Mesendoderm (in vitro differentiated cells): Measurements from ENCODE around the gene DRG1.
A peak's percentile ranks its signal among the peaks of the same experiment; 100 is the strongest.

Source experiments
- DNase-seq: peaks from one replicate; pipeline ENCODE4 v3.0.0; 2013
- H2AK5ac ChIP-seq: 2 replicates; pipeline ENCODE4 v1.6.1; 2013; ENCODE audit warnings: low read length, inconsistent platforms
- H2BK120ac ChIP-seq: 2 replicates; pipeline ENCODE4 v1.6.1; 2013; ENCODE audit warnings: low read depth, mild to moderate bottlenecking, low read length, moderate library complexity, mixed read lengths
- H2BK15ac ChIP-seq: replicated peaks from 2 replicates; pipeline ENCODE4 v1.6.1; 2013; ENCODE audit warnings: low read depth, mild to moderate bottlenecking, moderate library complexity
- H2BK5ac ChIP-seq: 2 replicates; pipeline ENCODE4 v1.6.1; 2013; ENCODE audit warnings: low read length, inconsistent platforms
- H3K18ac ChIP-seq: 2 replicates; pipeline ENCODE4 v1.6.1; 2013; ENCODE audit warnings: mild to moderate bottlenecking, low read length, mixed read lengths
- H3K23ac ChIP-seq: one replicate; pipeline ENCODE4 v1.6.1; 2013; ENCODE audit warnings: low read length
- H3K27ac ChIP-seq: 2 replicates; pipeline ENCODE4 v1.5.1; 2013; ENCODE audit warnings: low read depth, mild to moderate bottlenecking, inconsistent platforms, low read length, moderate library complexity
- H3K27me3 ChIP-seq: 2 replicates; pipeline ENCODE4 v1.6.1; 2013; ENCODE audit warnings: low read length, control low read depth, mild to moderate bottlenecking, inconsistent platforms; ENCODE audit not compliant: insufficient read depth, poor library complexity
- H3K36me3 ChIP-seq: 2 replicates; pipeline ENCODE4 v1.6.1; 2013; ENCODE audit warnings: low read length, inconsistent platforms; ENCODE audit not compliant: control insufficient read depth, insufficient read depth
- H3K4ac ChIP-seq: one replicate; pipeline ENCODE4 v1.6.1; 2013; ENCODE audit warnings: low read depth, mild to moderate bottlenecking, low read length, moderate library complexity
- H3K4me1 ChIP-seq: 2 replicates; pipeline ENCODE4 v1.6.1; 2013; ENCODE audit warnings: low read depth, low read length, inconsistent platforms; ENCODE audit not compliant: control insufficient read depth
- H3K4me2 ChIP-seq: 2 replicates; pipeline ENCODE4 v1.6.1; 2013; ENCODE audit warnings: low read length
- H3K4me3 ChIP-seq: 2 replicates; pipeline ENCODE4 v1.5.1; 2013; ENCODE audit warnings: mild to moderate bottlenecking, low read length
- H3K56ac ChIP-seq: one replicate; pipeline ENCODE4 v1.6.1; 2013; ENCODE audit warnings: low read length
- H3K79me1 ChIP-seq: 2 replicates; pipeline ENCODE4 v1.6.1; 2013; ENCODE audit warnings: low read length, inconsistent platforms
- H3K79me2 ChIP-seq: 2 replicates; pipeline ENCODE4 v1.6.1; 2013; ENCODE audit warnings: mild to moderate bottlenecking, low read length; ENCODE audit not compliant: control insufficient read depth, insufficient read depth
- H3K9ac ChIP-seq: 2 replicates; pipeline ENCODE4 v1.6.1; 2013; ENCODE audit warnings: low read length, inconsistent platforms
- H4K5ac ChIP-seq: one replicate; pipeline ENCODE4 v1.6.1; 2013; ENCODE audit warnings: low read length
- H4K8ac ChIP-seq: one replicate; pipeline ENCODE4 v1.6.1; 2013; ENCODE audit warnings: low read depth, mild to moderate bottlenecking, control low read depth, low read length, moderate library complexity
- WGBS: extraction: QIAGEN DNeasy Blood & Tissue Kit; methylation state at CpG from one replicate; pipeline ENCODE4 v1.1.7; 2013; ENCODE audit warnings: low lambda C conversion rate, missing lambda C conversion rate; ENCODE audit not compliant: insufficient coverage; ENCODE audit errors: extremely low coverage; 5-methylcytosine and 5-hydroxymethylcytosine counted together

Gene DRG1

DNA sequence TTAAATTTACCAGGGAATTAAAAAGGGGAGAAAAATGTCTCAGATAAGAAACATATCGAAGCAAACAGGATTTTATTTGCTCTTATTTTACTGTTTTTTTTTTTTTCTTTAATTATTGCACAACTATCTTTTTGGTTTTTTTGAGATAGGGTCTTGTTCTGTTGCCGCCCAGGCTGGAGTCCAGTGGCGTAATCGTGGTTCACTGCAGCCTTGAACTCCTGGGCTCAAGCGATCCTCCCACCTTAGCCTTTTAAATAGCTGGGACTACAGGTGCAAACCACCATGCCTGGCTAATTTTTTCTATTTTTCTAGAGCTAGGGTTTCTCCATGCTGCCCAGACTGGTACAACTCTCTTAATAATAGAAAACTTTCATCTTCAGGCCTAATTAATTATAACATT is 32.5 kb downstream of the DRG1 start:
- DNase-seq: no peak
- Histone ChIP-seq H3K79me2 (no peaks in the 10 kb centered on the region), H3K18ac (no peak overlapping the region), H3K23ac (no peak overlapping the region), H3K27me3 (no peaks in the 10 kb centered on the region), H3K4ac (no peak overlapping the region), H3K4me2 (no peak overlapping the region), H2AK5ac (no peak overlapping the region), H4K8ac (no peak overlapping the region), H3K56ac (no peak overlapping the region), H3K9ac (no peak overlapping the region), H2BK120ac (no peak overlapping the region), H3K4me3 (no peak overlapping the region), H2BK15ac (no peak overlapping the region), H2BK5ac (no peak overlapping the region), H3K4me1 (no peaks in the 10 kb centered on the region), H3K27ac (no peak overlapping the region), H3K79me1 (no peaks in the 10 kb centered on the region), H3K36me3 (peaks cover 8% of the 10 kb centered on the region), H4K5ac (no peak overlapping the region)
- WGBS: no CpG with 5 or more reads among the region's 5 CpGs

DNA sequence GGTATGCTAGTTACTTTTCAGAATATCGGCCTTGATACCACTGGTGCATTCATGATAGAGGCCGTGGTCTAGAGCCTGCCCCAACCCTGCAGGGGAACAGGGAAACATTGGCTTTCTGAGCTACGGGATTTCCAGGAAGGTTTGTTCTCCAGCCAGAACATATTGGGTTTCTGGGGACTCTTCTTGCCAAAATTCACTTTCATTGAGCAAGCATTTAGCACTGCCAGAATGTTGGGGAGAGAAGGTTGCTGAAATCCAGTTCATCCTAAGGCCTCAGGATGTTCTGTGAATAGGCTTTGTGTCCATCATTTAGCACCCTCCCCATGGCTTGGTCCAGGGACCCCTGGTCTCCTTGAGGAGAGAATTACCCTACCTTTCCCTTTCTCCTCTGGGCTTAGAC is 36.7 kb downstream of the DRG1 start:
- no peak overlapping the region for H2AK5ac ChIP-seq
- H3K36me3 ChIP-seq: peaks cover 13% of the 10 kb centered on the region
- H3K4me2 ChIP-seq: no peak overlapping the region
- no peak overlapping the region for H3K18ac ChIP-seq
- no peak overlapping the region for H3K4me3 ChIP-seq
- H2BK5ac ChIP-seq: no peak overlapping the region
- DNase-seq: no peak
- H2BK120ac ChIP-seq: no peak overlapping the region
- H3K23ac ChIP-seq: no peak overlapping the region
- H3K4me1 ChIP-seq: no peaks in the 10 kb centered on the region
- H3K27ac ChIP-seq: no peak overlapping the region
- no peak overlapping the region for H3K56ac ChIP-seq
- H3K4ac ChIP-seq: no peak overlapping the region
- H2BK15ac ChIP-seq: no peak overlapping the region
- no peaks in the 10 kb centered on the region for H3K79me2 ChIP-seq
- no CpG with 5 or more reads among the region's 3 CpGs for WGBS
- no peak overlapping the region for H4K8ac ChIP-seq
- no peaks in the 10 kb centered on the region for H3K79me1 ChIP-seq
- H3K9ac ChIP-seq: no peak overlapping the region
- H4K5ac ChIP-seq: no peak overlapping the region
- H3K27me3 ChIP-seq: no peaks in the 10 kb centered on the region

DNA sequence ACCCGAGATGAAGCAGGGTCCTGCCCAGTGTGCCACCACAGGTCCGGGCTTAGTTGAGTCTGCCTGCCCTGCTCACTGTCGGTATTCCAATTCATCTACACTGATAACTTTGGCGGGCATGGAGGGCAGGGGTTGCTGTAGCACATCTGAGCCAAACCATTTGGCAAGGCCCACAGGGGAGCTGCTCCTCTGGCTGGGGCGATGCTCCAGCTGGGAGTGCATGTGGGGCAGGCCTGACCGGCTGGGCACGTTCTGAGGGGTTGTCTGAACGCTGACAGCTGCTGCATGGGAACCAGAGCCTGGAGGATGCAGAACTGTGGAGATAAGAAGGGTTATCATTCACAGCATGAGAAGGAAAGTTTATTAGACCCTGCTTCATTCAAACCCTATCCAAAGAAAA is 40.4 kb downstream of the DRG1 start:
- Histone ChIP-seq H3K18ac (no peak overlapping the region), H2BK120ac (no peak overlapping the region), H3K4me1 (no peaks in the 10 kb centered on the region), H3K79me1 (no peaks in the 10 kb centered on the region), H3K9ac (no peak overlapping the region), H3K4ac (no peak overlapping the region), H2BK15ac (no peak overlapping the region), H3K36me3 (peaks cover 20% of the 10 kb centered on the region), H3K56ac (no peak overlapping the region), H3K27me3 (no peaks in the 10 kb centered on the region), H4K5ac (no peak overlapping the region), H3K79me2 (no peaks in the 10 kb centered on the region), H2BK5ac (no peak overlapping the region), H3K4me3 (no peak overlapping the region), H3K27ac (no peak overlapping the region), H3K23ac (no peak overlapping the region), H4K8ac (no peak overlapping the region), H2AK5ac (no peak overlapping the region), H3K4me2 (no peak overlapping the region)
- WGBS: no CpG with 5 or more reads among the region's 8 CpGs
- no peak for DNase-seq

GRCh38 chr22:31440681-31441080 is 41.3 kb downstream of the DRG1 start:
- Histone ChIP-seq H3K56ac (no peak overlapping the region), H3K4me2 (no peak overlapping the region), H3K79me1 (no peaks in the 10 kb centered on the region), H3K27me3 (no peaks in the 10 kb centered on the region), H3K36me3 (peaks cover 18% of the 10 kb centered on the region), H2AK5ac (no peak overlapping the region), H4K8ac (no peak overlapping the region), H3K4me1 (no peaks in the 10 kb centered on the region), H2BK5ac (no peak overlapping the region), H3K23ac (no peak overlapping the region), H3K79me2 (no peaks in the 10 kb centered on the region), H3K4me3 (no peak overlapping the region), H3K18ac (no peak overlapping the region), H2BK120ac (no peak overlapping the region), H3K9ac (no peak overlapping the region), H3K27ac (no peak overlapping the region), H3K4ac (no peak overlapping the region), H2BK15ac (no peak overlapping the region), H4K5ac (no peak overlapping the region)
- no CpG with 5 or more reads among the region's 7 CpGs for WGBS
- DNase-seq: no peak

DNA sequence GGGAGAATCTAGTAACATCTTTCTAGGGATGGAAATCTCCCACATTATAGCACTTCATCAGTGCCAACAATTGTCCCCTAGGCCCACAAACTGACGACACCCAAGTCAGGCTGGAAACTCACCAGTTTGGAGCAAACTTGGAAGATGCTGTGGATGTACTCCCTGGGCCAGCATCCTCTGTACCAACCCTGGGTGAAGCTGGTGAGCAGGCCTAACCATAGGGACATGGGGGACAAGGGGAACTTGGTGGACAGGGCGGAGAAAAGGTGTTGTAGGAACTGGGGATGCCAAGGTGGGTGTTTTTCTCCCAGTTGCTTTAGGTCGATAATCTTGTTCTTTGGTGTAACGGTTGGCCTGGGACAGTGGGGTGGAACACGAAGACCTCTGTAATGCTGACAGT is 42.2 kb downstream of the DRG1 start:
- H3K4me2 ChIP-seq: no peak overlapping the region
- H3K36me3 ChIP-seq: peaks cover 15% of the 10 kb centered on the region

DNA sequence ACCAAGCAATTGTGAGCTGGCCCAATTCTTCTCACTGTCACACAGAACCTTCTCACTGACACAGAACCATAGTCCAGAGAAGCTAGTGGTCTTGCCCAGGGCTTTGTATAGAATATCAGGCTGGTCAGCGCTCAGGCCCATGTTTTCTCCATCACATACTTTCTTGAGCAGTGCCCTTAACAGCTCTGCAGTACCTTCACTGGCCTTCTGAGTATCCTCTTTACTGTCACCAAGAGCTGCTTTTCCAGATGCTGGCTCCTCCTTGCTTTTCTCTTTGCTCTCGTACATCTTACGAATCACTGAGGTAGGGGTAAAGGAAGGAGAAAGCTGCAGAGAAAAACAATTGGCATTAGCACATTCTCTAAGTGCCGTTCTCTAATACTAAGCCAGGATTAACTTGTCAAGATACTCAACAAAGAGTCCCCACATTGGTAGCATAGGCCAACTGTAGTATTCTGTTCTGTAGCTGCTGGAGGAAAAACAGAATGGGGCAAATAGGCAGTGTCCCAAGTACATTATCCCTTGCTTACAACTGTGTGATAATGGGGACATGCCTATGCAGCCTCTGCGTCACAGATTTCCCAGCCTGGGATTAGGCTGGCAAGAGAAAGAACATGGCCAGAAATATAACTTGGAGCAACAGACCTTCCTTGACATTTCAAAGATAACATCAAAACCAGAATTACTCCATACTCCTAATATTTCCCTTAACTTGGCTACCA is 43.5 kb downstream of the DRG1 start:
- H3K27ac ChIP-seq: no peak overlapping the region
- no peaks in the 10 kb centered on the region for H3K4me1 ChIP-seq
- H3K56ac ChIP-seq: no peak overlapping the region
- H4K8ac ChIP-seq: no peak overlapping the region
- H3K18ac ChIP-seq: no peak overlapping the region
- no CpG with 5 or more reads among the region's 5 CpGs for WGBS
- H3K79me2 ChIP-seq: no peaks in the 10 kb centered on the region
- H2BK15ac ChIP-seq: no peak overlapping the region
- no peak overlapping the region for H2BK5ac ChIP-seq
- no peak overlapping the region for H4K5ac ChIP-seq
- no peak overlapping the region for H3K4me2 ChIP-seq
- H3K79me1 ChIP-seq: no peaks in the 10 kb centered on the region
- H2AK5ac ChIP-seq: no peak overlapping the region
- H3K9ac ChIP-seq: no peak overlapping the region
- H3K23ac ChIP-seq: no peak overlapping the region
- DNase-seq: peak; percentile 22
- H2BK120ac ChIP-seq: no peak overlapping the region
- no peaks in the 10 kb centered on the region for H3K27me3 ChIP-seq
- no peak overlapping the region for H3K4ac ChIP-seq
- peaks cover 15% of the 10 kb centered on the region for H3K36me3 ChIP-seq
- no peak overlapping the region for H3K4me3 ChIP-seq

More for the DNA sequence above, 42.2 kb downstream of the DRG1 start:
- Histone ChIP-seq H3K79me2 (no peaks in the 10 kb centered on the region), H3K23ac (no peak overlapping the region), H4K8ac (no peak overlapping the region), H3K4me3 (no peak overlapping the region), H3K18ac (no peak overlapping the region), H3K4me1 (no peaks in the 10 kb centered on the region), H3K9ac (no peak overlapping the region), H4K5ac (no peak overlapping the region), H3K56ac (no peak overlapping the region), H3K4ac (no peak overlapping the region), H3K79me1 (no peaks in the 10 kb centered on the region), H2AK5ac (no peak overlapping the region), H2BK120ac (no peak overlapping the region), H2BK5ac (no peak overlapping the region), H3K27ac (no peak overlapping the region), H3K27me3 (no peaks in the 10 kb centered on the region), H2BK15ac (no peak overlapping the region)
- no CpG with 5 or more reads among the region's 5 CpGs for WGBS
- no peak for DNase-seq
